Measurements from ENCODE around the gene ETNK1. TPM values are rescaled to one million over a fixed set of nuclear protein-coding genes. Genes with fewer than 3 reads are reported as not detected.
A peak's percentile ranks its signal among the peaks of the same experiment; 100 is the strongest.

ETNK1 gene
- total RNA-seq, 2 experiments from 2014 or later, result 54.9 to 55.2 TPM

DNA sequence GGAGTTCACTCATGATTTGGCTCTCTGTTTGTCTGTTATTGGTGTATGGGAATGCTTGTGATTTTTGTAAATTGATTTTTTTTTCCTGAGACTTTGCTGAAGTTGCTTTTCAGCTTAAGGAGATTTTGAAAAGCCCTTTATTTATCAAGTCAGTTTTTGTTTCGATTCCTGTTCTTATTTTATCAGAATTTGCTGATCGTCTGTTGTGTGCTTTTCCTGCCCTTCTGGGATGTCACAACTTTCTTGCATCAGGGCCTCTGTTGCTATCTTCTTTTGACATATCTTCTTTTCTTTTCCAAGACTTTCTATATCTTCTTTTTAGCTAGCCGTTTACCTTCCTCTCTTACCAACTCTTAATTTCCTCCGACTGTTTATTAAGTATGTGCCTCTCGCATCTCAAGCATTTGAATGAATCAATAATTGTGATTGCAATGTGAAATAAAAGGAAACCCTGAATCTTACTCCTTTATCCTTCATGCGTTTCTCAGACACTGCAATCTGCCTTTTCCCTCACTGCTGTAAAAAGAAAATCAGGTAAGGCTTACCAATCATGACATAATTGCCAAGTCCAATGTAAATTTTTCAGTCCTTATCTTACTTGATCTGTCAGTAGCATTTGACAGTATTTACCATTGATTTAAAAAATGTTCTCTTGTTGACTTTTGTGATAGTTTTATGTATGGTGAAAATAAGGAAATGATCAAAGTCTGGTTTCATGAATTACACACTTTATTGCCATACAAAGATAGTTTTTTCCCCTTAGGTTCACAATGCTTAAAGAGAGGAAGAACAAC, 53.0 kb downstream of the ETNK1 start:
- H3K27ac Mint-ChIP-seq, result no peak overlapping the region
- peaks cover 3% of the 10 kb centered on the region for H3K4me1 Mint-ChIP-seq (ENCODE audit: low read depth)
- CTCF ChIA-PET, result no interaction called here
- no peak for ATAC-seq
- intact Hi-C loops (cut with micrococcal nuclease), result no loop called here
- no peak for DNase-seq
- TF ChIP-seq, protein P1, sequence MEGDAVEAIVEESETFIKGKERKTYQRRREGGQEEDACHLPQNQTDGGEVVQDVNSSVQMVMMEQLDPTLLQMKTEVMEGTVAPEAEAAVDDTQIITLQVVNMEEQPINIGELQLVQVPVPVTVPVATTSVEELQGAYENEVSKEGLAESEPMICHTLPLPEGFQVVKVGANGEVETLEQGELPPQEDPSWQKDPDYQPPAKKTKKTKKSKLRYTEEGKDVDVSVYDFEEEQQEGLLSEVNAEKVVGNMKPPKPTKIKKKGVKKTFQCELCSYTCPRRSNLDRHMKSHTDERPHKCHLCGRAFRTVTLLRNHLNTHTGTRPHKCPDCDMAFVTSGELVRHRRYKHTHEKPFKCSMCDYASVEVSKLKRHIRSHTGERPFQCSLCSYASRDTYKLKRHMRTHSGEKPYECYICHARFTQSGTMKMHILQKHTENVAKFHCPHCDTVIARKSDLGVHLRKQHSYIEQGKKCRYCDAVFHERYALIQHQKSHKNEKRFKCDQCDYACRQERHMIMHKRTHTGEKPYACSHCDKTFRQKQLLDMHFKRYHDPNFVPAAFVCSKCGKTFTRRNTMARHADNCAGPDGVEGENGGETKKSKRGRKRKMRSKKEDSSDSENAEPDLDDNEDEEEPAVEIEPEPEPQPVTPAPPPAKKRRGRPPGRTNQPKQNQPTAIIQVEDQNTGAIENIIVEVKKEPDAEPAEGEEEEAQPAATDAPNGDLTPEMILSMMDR (IDR thresholded peaks at IDR 0.05), result no peak
- H3K27me3 Mint-ChIP-seq, result no peaks in the 10 kb centered on the region
- POLR2A ChIA-PET, result no interaction called here
- no peak overlapping the region for H3K4me3 Mint-ChIP-seq
- H3K36me3 Mint-ChIP-seq (ENCODE audit: low read depth), result peaks cover 46% of the 10 kb centered on the region
- no peaks in the 10 kb centered on the region for H3K9me3 Mint-ChIP-seq

- H3K27ac Mint-ChIP-seq, result no peak overlapping the region
- no peak overlapping the region for H3K4me3 Mint-ChIP-seq
- no peaks in the 10 kb centered on the region for H3K27me3 Mint-ChIP-seq
- no peaks in the 10 kb centered on the region for H3K9me3 Mint-ChIP-seq
- TF ChIP-seq, protein P1 (IDR thresholded peaks at IDR 0.05), result no peak
- ChIA-PET POLR2A (no interaction called here), CTCF (no interaction called here)
- no peak for ATAC-seq
- peaks cover 14% of the 10 kb centered on the region for H3K4me1 Mint-ChIP-seq (ENCODE audit: low read depth)
- DNase-seq, result no peak
- H3K36me3 Mint-ChIP-seq (ENCODE audit: low read depth), result peaks cover 36% of the 10 kb centered on the region
- intact Hi-C loops (cut with micrococcal nuclease), result no loop called here
Measured at GRCh38 chr12:22682663-22683062, 57.7 kb downstream of the ETNK1 start.

DNA sequence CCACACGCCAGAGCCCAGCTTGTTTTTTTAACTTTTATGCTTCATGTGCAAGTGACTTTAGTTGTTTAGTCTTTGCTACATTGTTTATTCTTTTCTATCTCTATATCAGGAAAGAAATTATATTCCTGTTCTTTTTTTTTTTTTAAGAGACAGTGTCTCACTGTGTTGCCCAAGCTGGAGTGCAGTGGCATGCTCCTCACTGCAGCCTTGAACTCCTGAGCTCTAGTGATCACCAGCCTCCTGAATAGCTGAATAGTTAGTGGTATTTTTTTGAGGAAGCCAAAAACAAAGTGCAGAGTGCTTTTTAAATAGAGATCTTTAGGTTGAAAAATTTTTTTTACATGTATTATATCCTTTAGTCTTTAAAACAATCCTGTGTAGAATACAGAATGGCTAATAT, 58.2 kb downstream of the ETNK1 start:
- H3K36me3 Mint-ChIP-seq (ENCODE audit: low read depth), result peaks cover 33% of the 10 kb centered on the region
- TF ChIP-seq, protein P1 (IDR thresholded peaks at IDR 0.05), result no peak
- CTCF ChIA-PET, result interaction anchor here (2.2 kb wide), 1 partner anchor 8 kb away, joined by 9 read pairs; no protein-coding TSS in a partner anchor
- H3K27me3 Mint-ChIP-seq, result no peaks in the 10 kb centered on the region
- intact Hi-C loops (cut with micrococcal nuclease), result no loop called here
- ATAC-seq (no peak), DNase-seq (no peak)
- POLR2A ChIA-PET, result no interaction called here
- no peaks in the 10 kb centered on the region for H3K9me3 Mint-ChIP-seq
- H3K4me1 Mint-ChIP-seq (ENCODE audit: low read depth), result peaks cover 15% of the 10 kb centered on the region
- no peak overlapping the region for H3K27ac Mint-ChIP-seq
- H3K4me3 Mint-ChIP-seq, result no peak overlapping the region

DNA sequence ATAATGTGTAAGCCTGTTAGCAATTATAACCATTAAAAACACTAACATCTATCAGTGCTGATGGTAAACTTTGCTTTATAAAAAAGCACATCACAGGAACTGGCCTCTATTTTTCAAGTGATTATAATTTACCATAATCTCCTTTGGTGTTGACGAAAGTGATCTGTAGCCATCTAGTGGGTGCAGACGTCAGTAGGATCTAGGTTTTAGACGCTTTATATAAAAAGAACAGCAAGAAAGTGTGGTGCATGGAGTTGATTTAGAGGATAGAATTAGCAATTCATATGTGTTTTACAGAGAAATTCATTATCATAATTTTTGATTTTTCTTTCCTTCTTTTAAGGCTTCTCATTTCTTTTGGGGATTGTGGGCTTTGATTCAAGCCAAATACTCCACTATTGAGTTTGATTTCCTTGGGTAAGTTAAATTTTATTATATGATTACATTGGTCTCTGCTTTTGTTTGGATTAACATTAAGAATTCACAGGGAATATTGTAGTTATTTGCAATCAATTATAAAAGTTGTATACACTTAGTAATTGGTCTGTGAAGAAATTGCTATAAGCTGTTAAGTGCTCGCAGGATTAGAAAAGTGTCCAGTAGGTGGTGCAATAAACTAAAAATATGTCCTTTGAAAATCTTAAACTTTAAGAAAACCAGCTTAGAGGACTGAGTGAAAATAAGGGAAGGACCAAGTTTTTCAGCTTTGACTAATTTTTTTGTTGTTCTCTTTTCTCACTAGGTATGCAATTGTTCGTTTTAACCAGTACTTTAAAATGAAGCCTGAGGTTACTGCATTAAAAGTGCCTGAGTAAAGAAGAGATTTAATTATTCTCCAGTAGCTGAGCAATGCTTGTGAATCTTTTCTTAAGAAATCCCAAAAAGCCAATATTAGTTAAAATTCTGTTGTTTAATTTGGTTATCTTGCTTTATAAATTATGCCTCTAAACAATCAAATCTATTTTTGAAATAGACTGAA, 59.5 kb downstream of the ETNK1 start:
- ATAC-seq (no peak), DNase-seq (no peak)
- TF ChIP-seq, protein P1 (IDR thresholded peaks at IDR 0.05), result peak; percentile 67
- ChIA-PET POLR2A (no interaction called here), CTCF (interaction anchor here (0.7 to 2.2 kb wide), 17 partner anchors 10 to 169 kb away, joined by 3 to 10 read pairs (median 3); partner anchors contain the start of gene C2CD5)
- Mint-ChIP-seq H3K27me3 (no peaks in the 10 kb centered on the region), H3K36me3 (ENCODE audit: low read depth) (peaks cover 21% of the 10 kb centered on the region), H3K9me3 (no peaks in the 10 kb centered on the region), H3K4me3 (no peak overlapping the region), H3K4me1 (ENCODE audit: low read depth) (peaks cover 15% of the 10 kb centered on the region), H3K27ac (no peak overlapping the region)
- intact Hi-C loops (cut with micrococcal nuclease), result no loop called here
